ES-I3 (cell line): ENCODE data around the gene APOL1.
"Not testable (repeated sequence)": the region's sequence is repeated elsewhere in the genome, so short reads cannot be mapped to it uniquely, and the experiment has no call there.

Experiments
- H3K36me3 ChIP-seq: 2 replicates; pipeline ENCODE4 v1.6.1; 2013; ENCODE audit warnings: mild to moderate bottlenecking, low read length, control low read depth, moderate library complexity; ENCODE audit not compliant: insufficient read depth
- H3K4me1 ChIP-seq: 2 replicates; pipeline ENCODE4 v1.6.1; 2013; ENCODE audit warnings: mild to moderate bottlenecking, control low read depth, low read length; ENCODE audit not compliant: insufficient read depth
- H3K9ac ChIP-seq: 2 replicates; pipeline ENCODE4 v1.6.1; 2013; ENCODE audit warnings: low read depth, mild to moderate bottlenecking, low read length, moderate library complexity
- H3K9me3 ChIP-seq: 2 replicates; pipeline ENCODE4 v1.6.1; 2013; ENCODE audit warnings: mild to moderate bottlenecking, low read length, moderate library complexity; ENCODE audit not compliant: control insufficient read depth, insufficient read depth

The APOL1 gene

GRCh38 chr22:36252754-36253522 lies at the start of gene APOL1:
Gene APOL1, plus strand, starts transcription at chr22:36253133. Its CDS starts 1,823 bp downstream, at chr22:36254956.
- no peaks in the 10 kb centered on the region for H3K36me3 ChIP-seq
- H3K4me1 ChIP-seq: no peaks in the 10 kb centered on the region
- no peak within 1 kb of the TSS for H3K9ac ChIP-seq
- H3K9me3 ChIP-seq: peaks cover 6% of the 10 kb centered on the region

GRCh38 chr22:36203441-36203840 lies 49.5 kb upstream of the APOL1 start:
- H3K9me3 ChIP-seq, H3K4me1 ChIP-seq: not testable (repeated sequence)

GRCh38 chr22:36204001-36204631 lies 48.8 kb upstream of the APOL1 start:
- Histone ChIP-seq H3K9ac (no peak overlapping the region), H3K9me3 (peaks cover 4% of the 10 kb centered on the region; the same call in 1 of the 2 replicates), H3K36me3 (no peaks in the 10 kb centered on the region), H3K4me1 (no peaks in the 10 kb centered on the region; the same call in 1 of the 2 replicates)

More at GRCh38 chr22:36203441-36203840, 49.5 kb upstream of the APOL1 start:
- not testable (repeated sequence) for H3K36me3 ChIP-seq, H3K9ac ChIP-seq

GRCh38 chr22:36204632-36205015 lies 48.3 kb upstream of the APOL1 start:
- Histone ChIP-seq H3K9me3 (peaks cover 4% of the 10 kb centered on the region; the same call in 1 of the 2 replicates), H3K9ac (no peak overlapping the region), H3K4me1 (no peaks in the 10 kb centered on the region; the same call in 1 of the 2 replicates), H3K36me3 (no peaks in the 10 kb centered on the region)

- H3K9ac ChIP-seq, H3K9me3 ChIP-seq, H3K36me3 ChIP-seq, H3K4me1 ChIP-seq: not testable (repeated sequence)
Measured at GRCh38 chr22:36205573-36205972, 47.4 kb upstream of the APOL1 start.

- no peaks in the 10 kb centered on the region for H3K36me3 ChIP-seq
- H3K9ac ChIP-seq: no peak overlapping the region
- peaks cover 4% of the 10 kb centered on the region; the same call in 1 of the 2 replicates for H3K9me3 ChIP-seq
- H3K4me1 ChIP-seq: no peaks in the 10 kb centered on the region; the same call in 1 of the 2 replicates
Measured at GRCh38 chr22:36206255-36206654, 46.7 kb upstream of the APOL1 start.

GRCh38 chr22:36208162-36208765 lies 44.7 kb upstream of the APOL1 start:
- Histone ChIP-seq H3K36me3 (no peaks in the 10 kb centered on the region), H3K4me1 (no peaks in the 10 kb centered on the region; the same call in 1 of the 2 replicates), H3K9ac (no peak overlapping the region), H3K9me3 (peaks cover 4% of the 10 kb centered on the region; the same call in 1 of the 2 replicates)

GRCh38 chr22:36208914-36209313 lies 44.0 kb upstream of the APOL1 start:
- H3K4me1 ChIP-seq: no peaks in the 10 kb centered on the region; the same call in 1 of the 2 replicates
- H3K9ac ChIP-seq: no peak overlapping the region
- H3K9me3 ChIP-seq: peaks cover 4% of the 10 kb centered on the region; the same call in 1 of the 2 replicates
- H3K36me3 ChIP-seq: no peaks in the 10 kb centered on the region

GRCh38 chr22:36209488-36209908 lies 43.4 kb upstream of the APOL1 start:
- not testable (repeated sequence) for H3K4me1 ChIP-seq, H3K9ac ChIP-seq

GRCh38 chr22:36210224-36210623 lies 42.7 kb upstream of the APOL1 start:
- no peaks in the 10 kb centered on the region for H3K36me3 ChIP-seq
- H3K9me3 ChIP-seq: peaks cover 4% of the 10 kb centered on the region; the same call in 1 of the 2 replicates
- no peak overlapping the region for H3K9ac ChIP-seq
- no peaks in the 10 kb centered on the region for H3K4me1 ChIP-seq

More at GRCh38 chr22:36209488-36209908, 43.4 kb upstream of the APOL1 start:
- H3K9me3 ChIP-seq, H3K36me3 ChIP-seq: not testable (repeated sequence)

- Histone ChIP-seq H3K36me3 (no peaks in the 10 kb centered on the region), H3K9ac (no peak overlapping the region), H3K9me3 (peaks cover 4% of the 10 kb centered on the region; the same call in 1 of the 2 replicates), H3K4me1 (no peaks in the 10 kb centered on the region)
Measured at GRCh38 chr22:36211237-36211861, 41.6 kb upstream of the APOL1 start.

GRCh38 chr22:36212901-36213300 lies 40.0 kb upstream of the APOL1 start:
- H3K9ac ChIP-seq: no peak overlapping the region
- peaks cover 4% of the 10 kb centered on the region; the same call in 1 of the 2 replicates for H3K9me3 ChIP-seq
- H3K4me1 ChIP-seq: no peaks in the 10 kb centered on the region
- H3K36me3 ChIP-seq: no peaks in the 10 kb centered on the region

- no peaks in the 10 kb centered on the region for H3K36me3 ChIP-seq
- H3K4me1 ChIP-seq: no peaks in the 10 kb centered on the region
- H3K9me3 ChIP-seq: peaks cover 4% of the 10 kb centered on the region; the same call in 1 of the 2 replicates
- no peak overlapping the region for H3K9ac ChIP-seq
Measured at GRCh38 chr22:36213586-36213985, 39.3 kb upstream of the APOL1 start.

GRCh38 chr22:36215981-36216380 lies 37.0 kb upstream of the APOL1 start:
- Histone ChIP-seq H3K9ac (no peak overlapping the region), H3K4me1 (no peaks in the 10 kb centered on the region), H3K9me3 (no peaks in the 10 kb centered on the region), H3K36me3 (no peaks in the 10 kb centered on the region)
